ENCODE data around the gene HOXB3.
A peak's percentile ranks its signal among the peaks of the same experiment; 100 is the strongest.

Gene HOXB3

GRCh38 chr17:48597778-48598631, 8.0 kb upstream of the HOXB3 start:
- peak in 1 of 2 experiments; percentile 78 for DNase-seq

- DNase-seq, result no peak
These were observed 7.4 kb upstream of the HOXB3 start for GRCh38 chr17:48597528-48597777.

GRCh38 chr17:48596735-48597527, 6.9 kb upstream of the HOXB3 start:
- DNase-seq, result peak in 1 of 2 experiments; percentile 52

GRCh38 chr17:48596000-48596734, 6.1 kb upstream of the HOXB3 start:
- peak; percentile 19 to 52 for DNase-seq

GRCh38 chr17:48595278-48595999, 5.4 kb upstream of the HOXB3 start:
- DNase-seq, result no peak

- DNase-seq, result no peak
These were observed 4.7 kb upstream of the HOXB3 start for GRCh38 chr17:48594538-48595277.

- peak; percentile 69 to 91 for DNase-seq
These were observed 3.9 kb upstream of the HOXB3 start for GRCh38 chr17:48593840-48594537.

GRCh38 chr17:48593126-48593829, 3.2 kb upstream of the HOXB3 start, which contains the start of gene HOXB5:
TSS of gene HOXB5 (minus strand) at chr17:48593779. CDS start at chr17:48593682, 97 bp downstream.
- DNase-seq, result peak; percentile 51 to 80

GRCh38 chr17:48592577-48592976, 2.5 kb upstream of the HOXB3 start:
- peak in 1 of 2 experiments; percentile 26 for DNase-seq

- no peak for DNase-seq
These were observed 2.0 kb upstream of the HOXB3 start for GRCh38 chr17:48592057-48592514.

- DNase-seq, result no peak
These were observed 1.4 kb upstream of the HOXB3 start for GRCh38 chr17:48591255-48592056.

GRCh38 chr17:48590607-48591161, 643 bp upstream of the HOXB3 start:
- no peak for DNase-seq

GRCh38 chr17:48589060-48589830, 796 bp downstream of the HOXB3 start:
- no peak for DNase-seq

- DNase-seq, result no peak
These were observed 1.5 kb downstream of the HOXB3 start for GRCh38 chr17:48588528-48588927.

- no peak for DNase-seq
These were observed 2.0 kb downstream of the HOXB3 start for GRCh38 chr17:48588074-48588415.

- no peak for DNase-seq
These were observed 2.6 kb downstream of the HOXB3 start for GRCh38 chr17:48587276-48588073.

- DNase-seq, result no peak
These were observed 3.4 kb downstream of the HOXB3 start for GRCh38 chr17:48586355-48587258.

All from NCI-H526 (cell line).